ENCODE measurements around the gene PXT1.
A peak's percentile ranks its signal among the peaks of the same experiment; 100 is the strongest.

PXT1 gene

DNA sequence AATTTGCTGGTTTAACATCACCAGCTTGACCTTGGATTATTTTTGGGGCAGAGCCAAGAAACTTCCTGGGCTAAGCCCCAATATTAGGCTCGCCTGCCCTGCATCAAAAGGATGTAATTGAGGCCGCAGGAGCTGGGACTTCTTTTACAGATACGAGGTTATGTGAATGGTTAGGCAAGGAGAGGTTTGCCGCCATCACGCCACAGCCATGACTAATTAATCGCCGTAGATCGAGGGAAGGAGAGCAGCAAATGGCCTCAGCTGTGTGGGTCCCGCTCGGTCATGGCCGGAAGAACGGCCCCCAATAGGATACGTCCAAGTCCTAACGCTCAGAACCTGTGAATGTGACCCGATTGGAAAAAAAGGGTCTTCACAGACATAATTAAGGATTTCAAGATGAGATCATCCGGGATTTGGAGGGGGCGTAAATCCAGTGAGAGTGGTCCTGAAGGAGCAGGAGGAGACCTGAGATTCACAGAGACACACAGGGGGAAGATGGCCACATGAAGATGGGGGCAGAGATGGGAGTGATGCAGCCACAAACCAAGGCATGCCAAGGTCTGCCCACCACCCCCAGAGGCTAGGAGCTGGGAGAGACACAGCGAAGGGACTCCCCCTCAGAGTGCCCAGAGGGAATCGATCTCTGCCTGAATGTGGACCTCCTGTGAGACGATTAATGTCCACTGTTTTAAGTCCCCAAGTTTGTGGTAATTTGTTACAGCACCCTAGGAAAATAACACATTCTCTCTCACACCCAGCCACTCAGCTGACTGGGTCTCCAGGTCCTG lies 96.0 kb downstream of the PXT1 start:
- no peak for DNase-seq (ENCODE audit: low spot score)
- no peaks in the 10 kb centered on the region for H3K4me1 Mint-ChIP-seq (ENCODE audit: low read depth)
- H3K27me3 Mint-ChIP-seq (ENCODE audit: low read depth): peaks cover 30% of the 10 kb centered on the region
- no peaks in the 10 kb centered on the region for H3K36me3 Mint-ChIP-seq (ENCODE audit: low read depth)
- H3K27ac Mint-ChIP-seq: no peak overlapping the region
- H3K9me3 Mint-ChIP-seq: no peaks in the 10 kb centered on the region
- no peak overlapping the region for H3K4me3 Mint-ChIP-seq

DNA sequence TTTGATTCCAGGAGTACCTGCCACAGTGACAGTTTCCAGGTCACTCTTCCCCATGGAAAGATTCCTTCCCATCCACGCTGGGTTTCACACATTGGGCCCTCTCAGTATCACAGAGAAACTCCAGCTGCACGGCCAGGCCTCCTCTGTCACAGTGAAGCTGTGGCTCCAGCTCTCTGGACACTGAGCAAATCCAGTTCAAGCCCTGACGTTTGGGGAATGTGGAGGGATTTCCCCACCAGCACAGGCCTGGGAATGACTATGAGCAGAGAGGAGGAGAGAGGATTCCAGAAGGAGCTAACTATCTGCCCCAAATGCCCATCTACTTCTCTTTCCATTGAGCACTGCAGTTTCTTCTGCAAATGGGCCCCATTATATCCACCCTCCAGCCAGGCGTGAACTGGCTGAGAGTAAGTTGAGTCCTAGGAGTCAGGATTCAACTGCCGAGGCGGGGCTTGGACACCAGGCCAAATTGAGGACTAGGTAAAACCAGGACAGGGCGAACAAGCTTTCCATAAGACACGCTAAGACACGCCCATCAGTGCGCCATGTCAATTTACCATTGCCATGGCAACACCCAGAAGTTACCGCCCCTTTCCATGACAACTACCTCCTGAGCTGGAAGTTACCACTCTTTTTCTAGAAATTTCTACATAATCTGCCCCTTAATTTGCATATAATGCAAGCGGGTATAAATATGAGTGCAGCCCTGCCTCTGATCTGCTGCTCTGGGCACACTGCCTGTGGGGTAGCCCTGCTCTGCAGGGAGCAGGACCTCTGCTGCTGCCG lies 96.8 kb downstream of the PXT1 start:
- H3K27ac Mint-ChIP-seq: no peak overlapping the region
- peaks cover 33% of the 10 kb centered on the region for H3K27me3 Mint-ChIP-seq (ENCODE audit: low read depth)
- no peak for DNase-seq (ENCODE audit: low spot score)
- no peaks in the 10 kb centered on the region for H3K9me3 Mint-ChIP-seq
- H3K4me3 Mint-ChIP-seq: no peak overlapping the region
- H3K36me3 Mint-ChIP-seq (ENCODE audit: low read depth): no peaks in the 10 kb centered on the region
- peaks cover under 1% of the 10 kb centered on the region for H3K4me1 Mint-ChIP-seq (ENCODE audit: low read depth)

DNA sequence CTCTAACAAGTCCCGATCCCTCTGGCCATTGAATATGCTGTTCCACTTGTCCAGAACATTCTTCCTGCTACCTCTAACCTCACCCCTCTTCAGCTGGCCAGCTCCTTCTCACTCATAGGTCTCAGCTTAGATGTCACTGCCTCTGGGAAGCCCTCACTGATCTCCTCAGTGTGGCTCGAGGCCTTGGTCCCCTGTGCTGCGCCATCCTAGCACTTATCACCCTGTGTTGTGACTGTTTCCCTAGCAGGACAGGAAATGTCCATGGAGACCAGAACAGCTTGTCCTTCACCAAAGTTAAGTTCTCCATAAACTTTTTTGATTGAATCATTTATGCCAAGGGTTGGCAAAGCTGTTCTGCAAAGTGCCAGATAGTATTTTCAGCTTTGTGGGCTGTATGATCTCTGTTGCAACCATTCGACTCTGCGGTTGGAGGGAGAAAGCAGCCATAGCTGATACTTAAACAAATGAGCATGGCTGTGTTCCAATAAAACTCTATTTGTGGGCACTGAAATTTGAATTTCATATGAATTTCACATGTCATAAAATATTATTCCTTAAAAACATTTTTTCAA lies 99.5 kb downstream of the PXT1 start:
- H3K27ac Mint-ChIP-seq: no peak overlapping the region
- H3K9me3 Mint-ChIP-seq: no peaks in the 10 kb centered on the region
- no peak for DNase-seq (ENCODE audit: low spot score)
- peaks cover 6% of the 10 kb centered on the region for H3K4me1 Mint-ChIP-seq (ENCODE audit: low read depth)
- H3K36me3 Mint-ChIP-seq (ENCODE audit: low read depth): no peaks in the 10 kb centered on the region
- H3K27me3 Mint-ChIP-seq (ENCODE audit: low read depth): peaks cover 40% of the 10 kb centered on the region
- no peak overlapping the region for H3K4me3 Mint-ChIP-seq

DNA sequence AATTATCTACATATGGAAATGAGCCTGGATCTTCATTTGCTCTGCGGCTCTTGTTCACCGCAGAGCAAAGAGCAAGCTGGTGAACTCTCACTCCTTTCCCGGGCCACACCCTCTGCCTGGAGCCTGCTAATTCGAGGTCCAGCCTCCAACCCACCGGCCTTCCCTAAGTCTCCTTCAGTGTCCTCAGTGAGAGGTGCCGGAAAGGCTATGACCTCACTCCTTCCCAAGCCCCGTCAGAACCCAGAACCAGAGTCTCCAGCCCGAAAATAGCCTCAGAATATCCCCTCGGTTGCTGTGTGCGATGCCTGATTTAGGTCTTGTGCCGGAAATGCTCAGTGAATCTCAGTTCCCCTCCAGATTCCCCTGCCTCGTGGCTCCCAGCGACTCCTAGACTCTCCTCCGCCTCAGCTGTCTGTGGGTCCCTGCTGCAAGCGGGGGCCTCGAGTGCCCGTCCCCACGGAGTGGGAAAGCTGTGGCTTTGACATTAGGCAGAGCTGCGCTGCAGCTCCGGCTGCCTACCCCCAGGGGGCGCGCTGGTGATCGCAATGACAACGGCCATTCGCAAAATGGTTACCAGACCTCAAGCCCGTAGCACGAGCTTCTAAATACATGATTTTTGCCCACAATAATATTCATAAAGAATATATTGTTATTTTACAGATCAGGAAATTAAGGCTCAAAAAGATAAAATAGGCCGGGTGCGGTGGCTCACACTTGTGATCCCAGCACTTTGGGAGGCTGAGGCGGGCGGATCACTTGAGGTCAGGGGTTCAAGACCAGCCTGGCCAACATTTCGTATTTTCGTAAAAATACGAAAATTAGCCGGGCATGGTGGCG lies 101.8 kb downstream of the PXT1 start:
- no peak overlapping the region for H3K27ac Mint-ChIP-seq
- H3K4me3 Mint-ChIP-seq: peak overlapping the region; percentile 72
- peaks cover 47% of the 10 kb centered on the region for H3K27me3 Mint-ChIP-seq (ENCODE audit: low read depth)
- peaks cover 10% of the 10 kb centered on the region for H3K4me1 Mint-ChIP-seq (ENCODE audit: low read depth)
- peak; percentile 56 for DNase-seq (ENCODE audit: low spot score)
- H3K9me3 Mint-ChIP-seq: no peaks in the 10 kb centered on the region
- H3K36me3 Mint-ChIP-seq (ENCODE audit: low read depth): no peaks in the 10 kb centered on the region

All from T-helper 2 cell treated with Interferon-gamma antibody and Interleukin-4, amounts not matched to agents 5 μg/mL and 100 μg/mL, for 36 hours (primary cell).